Stimulated activated naive CD4-positive, alpha-beta T cell treated with Interleukin-2 at 50 U/mL for 16 hours (primary cell): ENCODE data around the gene NUP62.

Experiments
- DNase-seq: peaks from one replicate; lab custom pipeline; 2025; lab: John Stamatoyannopoulos, UW

Gene NUP62

DNA sequence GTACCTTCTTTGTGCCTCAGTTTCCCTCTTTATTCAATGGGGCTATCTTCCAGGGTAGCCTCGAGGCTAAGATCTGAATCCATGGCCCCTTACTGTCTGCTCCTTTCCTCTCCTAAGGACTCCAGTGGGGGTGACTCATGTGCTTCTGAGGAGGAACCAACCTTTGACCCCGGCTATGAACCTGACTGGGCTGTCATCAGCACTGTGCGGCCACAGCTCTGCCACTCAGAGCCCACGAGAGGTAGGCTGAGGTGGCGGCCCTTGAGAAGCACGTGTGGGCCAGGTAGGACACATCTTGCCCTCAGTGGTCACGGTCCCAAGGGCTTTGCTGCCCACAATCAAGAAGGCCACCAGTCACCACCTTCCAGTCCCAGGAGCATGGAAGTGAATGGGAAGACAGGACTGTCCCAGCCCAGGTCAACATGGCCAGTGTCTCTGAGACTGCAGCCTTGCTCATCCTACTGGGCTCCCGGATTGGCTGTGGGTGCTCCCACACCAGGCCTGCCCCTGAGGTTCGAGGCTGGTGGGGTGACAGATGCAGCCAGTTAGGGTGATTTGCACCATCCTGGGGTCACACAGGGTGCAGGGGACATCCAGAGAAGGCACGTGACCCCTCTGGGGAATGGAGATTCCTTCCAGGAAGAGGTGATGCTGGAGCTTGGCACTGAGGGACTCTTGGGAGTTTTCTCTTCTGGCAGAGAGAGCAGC, 49.0 kb downstream of the NUP62 start:
- no peak for DNase-seq

DNA sequence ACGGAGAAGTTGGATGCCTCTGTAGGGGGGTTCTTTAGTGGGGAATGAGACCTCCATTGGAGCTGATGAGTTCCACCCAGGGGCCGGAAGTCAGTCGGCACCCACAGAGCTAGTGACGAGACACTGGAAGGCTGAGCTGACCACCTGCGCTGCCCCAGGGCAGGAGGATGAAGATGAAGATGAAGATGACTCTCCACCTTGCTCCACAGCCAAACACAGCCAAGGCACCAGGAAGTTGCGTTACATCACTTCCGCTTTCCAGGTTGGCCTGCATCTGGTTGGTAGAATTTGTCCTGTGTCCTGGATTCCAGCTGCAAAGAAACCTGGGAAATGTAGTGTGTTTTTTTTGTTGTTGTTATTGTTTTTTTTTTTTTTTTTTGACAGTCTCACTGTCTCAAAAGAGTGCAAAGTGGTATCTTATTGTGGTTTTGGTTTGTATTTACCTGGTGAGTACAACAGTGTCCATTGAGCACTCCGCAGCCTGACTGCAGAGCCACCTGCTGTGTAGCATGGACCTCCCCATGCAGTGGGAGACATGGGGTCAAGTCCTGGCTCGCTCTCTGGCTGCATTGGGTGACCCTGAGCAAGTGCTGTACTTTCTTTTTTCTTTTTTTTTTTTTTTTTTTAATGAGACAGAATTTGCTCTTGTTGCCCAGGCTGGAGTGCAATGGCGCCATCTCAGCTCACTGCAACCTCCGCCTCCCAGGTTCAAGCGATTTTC, 49.9 kb downstream of the NUP62 start:
- no peak for DNase-seq

DNA sequence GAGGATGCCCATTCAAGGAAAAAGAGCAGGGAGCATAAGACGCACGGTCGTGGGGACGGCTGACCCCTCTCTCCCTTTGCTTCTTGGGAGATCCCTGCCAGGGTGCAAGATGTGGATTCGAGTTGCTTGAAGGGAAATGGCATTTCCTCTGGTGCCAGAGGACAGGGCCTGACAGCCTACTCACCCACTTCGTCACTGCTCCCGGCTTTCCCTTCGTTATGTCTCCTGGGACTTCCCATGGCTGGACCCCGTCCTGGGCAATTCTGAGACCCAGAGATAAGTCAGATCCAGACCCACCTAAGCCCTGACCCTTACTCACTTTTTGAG, 50.6 kb downstream of the NUP62 start:
- no peak for DNase-seq

DNA sequence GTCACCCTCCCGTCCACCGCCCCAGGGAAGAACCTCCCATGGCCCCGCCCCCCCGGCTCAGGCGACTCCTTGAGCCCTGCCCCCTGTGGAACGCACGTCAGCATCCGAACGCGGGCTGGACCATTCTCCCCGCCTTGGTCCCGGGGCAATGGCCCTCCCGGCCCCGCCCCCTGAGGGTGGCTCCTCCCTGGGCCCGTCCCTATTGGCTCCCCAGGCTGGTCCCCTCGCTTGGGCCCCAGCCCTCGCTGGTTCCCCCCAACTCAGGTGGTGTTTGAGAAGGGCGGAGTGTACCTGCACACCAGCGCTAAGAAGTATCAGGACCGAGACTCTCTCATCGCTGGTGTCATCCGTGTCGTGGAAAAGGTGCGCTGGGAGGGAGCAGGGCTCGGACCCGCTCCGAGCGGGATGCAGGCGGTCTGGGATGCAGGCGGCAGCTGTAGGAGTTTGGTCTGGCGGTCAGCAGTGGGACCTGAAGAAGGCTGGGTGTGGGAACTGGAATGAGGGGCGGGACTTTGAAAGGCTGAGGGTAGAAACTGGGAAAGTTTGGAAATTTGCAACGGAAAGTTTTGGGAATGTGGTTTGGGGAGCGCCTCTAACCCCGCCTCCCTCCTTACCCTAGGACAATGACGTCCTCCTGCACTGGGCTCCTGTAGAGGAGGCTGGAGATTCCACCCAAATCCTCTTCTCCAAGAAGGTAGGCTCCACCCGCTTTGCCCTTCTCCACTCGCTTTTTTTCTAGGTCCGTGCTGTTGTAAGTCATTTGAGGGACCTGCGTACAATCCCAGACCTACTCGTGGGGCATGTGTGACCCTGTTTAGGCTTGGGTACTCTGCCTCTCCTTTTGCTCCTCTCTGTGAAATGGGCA, 51.2 kb downstream of the NUP62 start:
- DNase-seq = peak; percentile 98

DNA sequence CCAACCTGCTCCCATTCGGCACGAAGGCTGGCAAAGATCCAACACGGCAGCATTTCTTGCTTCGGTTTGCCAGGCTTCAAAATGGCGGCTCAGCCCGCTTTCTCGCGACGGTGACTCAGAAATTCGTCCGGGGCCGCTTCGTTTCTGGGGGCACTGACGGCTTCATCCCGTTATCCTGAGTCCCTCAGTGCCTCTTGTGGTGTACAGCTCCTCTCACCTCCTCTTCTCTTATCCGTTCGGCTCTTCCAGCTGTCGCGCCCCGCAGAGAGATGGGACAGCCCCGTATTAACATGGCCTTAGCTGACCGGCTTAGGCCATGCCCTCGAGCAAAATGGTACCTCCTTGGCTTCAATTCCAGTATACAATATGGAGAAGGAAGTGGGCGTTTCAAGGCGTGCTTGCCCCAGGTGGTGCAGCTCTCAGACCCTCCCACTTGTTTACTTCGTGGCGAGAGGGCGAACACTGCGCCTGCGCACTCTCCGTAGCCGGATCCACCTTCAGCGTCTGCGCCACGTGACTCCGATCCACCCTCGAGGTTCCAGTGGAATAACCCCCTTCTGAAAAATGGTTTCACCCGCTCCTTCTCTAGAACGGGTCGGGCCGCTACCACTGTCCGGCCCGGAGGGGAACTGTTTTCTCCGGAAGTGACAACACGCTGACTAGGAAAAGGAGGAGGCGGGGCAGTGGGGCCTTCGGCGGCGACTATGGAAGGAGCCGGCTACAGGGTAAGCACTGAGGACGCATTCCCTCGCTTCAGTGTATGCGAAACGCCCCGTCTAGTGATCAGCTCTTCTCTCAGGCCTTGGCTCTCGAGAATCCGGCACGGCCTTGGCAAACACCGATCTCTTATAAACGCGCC, 52.1 kb downstream of the NUP62 start, which contains the start of the genes AKT1S1 and TBC1D17:
TSS of gene AKT1S1 (minus strand) at position 336 of the 859 bp plus-strand sequence. CDS start 4,060 bp downstream, outside the sequence.
TSS of gene TBC1D17 (plus strand) at position 683 of the 859 bp plus-strand sequence. CDS start at position 705, 22 bp downstream.
- peak; percentile 96 for DNase-seq

DNA sequence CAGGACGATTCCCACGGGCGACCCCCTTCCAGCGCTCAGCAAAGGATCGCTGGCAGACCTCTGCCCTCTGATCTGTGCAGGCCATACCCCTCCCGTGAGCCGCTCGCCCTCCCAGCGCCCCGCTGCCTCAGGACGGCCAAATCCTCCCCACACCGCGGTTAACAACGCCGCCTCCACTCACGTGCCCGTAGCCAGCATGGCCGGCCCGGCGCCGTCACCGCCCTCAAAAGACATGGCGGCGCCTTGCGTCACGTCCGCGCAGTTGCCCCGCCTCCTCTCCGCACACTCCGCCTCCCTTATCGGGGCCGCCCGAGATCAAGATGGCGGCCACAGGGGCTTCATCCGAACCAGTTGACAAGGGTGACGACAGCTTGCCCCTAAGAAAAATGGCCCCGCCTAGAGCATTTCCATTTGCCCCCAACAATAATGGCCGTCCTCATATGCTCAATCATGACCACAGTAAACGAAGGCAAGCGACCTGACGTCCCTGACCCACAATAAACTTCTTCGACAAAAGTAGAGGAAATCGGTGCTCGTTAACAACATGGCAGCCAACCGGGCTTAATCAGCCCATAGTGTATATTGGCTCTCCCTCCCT, 52.8 kb downstream of the NUP62 start:
- DNase-seq = peak; percentile 95

DNA sequence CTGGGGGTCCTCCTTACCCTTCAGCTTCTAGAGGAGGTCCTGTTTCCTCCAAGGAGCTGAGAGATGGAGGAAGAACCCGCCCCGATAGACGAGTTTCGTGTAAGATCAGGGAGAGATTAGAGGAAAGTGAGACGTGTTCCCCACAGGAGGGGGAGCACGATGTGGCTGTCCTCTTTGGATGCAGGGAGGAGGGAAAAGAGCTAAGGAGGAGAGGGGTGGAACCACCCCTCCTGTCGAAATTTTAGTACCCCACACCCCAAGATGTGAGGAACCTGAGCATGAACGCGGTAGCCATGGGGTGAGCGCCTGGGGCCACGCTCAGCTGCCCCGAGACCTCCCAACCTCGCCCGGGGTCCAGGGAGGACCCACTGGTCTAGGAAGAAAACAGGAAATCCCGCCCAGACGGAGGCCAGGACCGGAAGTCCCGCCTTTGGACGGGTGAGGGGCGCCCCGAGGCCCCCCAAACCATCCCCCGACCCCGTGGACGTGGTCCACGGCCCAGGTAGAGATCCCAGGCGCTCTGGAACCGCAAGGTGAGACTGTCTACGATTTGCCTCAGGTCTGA, 53.4 kb downstream of the NUP62 start:
- DNase-seq = peak; percentile 34

DNA sequence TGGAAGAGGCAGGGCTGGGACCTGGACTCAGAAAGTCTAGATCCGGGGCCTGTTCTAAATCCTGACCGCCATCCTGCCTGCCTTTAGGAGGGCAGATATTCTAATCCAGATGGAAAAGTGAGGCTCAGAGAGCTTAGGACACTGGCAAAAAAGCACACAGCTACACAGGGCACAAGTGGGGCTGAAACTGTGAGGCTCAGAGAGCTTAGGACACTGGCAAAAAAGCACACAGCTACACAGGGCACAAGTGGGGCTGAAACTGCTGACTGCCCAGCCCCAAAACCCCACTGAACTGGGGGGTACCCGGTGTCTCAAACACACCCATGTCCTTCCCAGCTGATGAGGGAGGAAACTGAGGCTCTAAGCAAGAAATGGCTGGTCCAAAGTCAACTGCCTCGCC, 54.1 kb downstream of the NUP62 start:
- no peak for DNase-seq

DNA sequence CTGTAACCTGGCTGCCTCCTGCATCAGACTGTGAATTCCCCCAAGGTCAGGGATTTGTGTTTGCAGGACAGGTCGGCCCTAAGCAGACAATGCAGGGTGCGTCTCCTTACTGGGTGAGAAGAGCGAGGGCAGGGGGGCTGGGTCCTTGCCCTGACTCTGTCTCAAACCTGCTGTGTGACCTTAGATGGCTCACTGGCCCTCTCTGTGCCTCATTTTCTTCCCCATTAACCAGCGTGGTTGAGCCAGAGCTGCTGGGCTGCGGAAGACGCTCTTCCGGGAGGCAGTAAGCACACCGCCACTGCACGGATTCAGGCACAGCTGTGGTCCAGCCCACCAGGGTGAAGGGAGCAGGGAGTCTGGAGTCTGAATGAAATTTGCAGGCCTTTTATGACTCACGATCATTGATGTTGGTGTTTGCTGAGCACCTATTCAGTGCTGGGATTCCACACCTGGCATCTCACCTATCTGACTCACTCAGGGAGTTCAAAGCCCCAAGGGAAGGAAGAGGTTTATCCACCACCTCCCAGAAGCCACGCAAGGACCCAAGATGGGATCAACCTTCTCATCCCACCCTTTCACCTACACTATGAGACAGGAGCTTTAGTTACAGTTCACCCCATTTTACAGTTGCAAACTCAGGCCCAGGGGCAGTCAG, 54.7 kb downstream of the NUP62 start:
- DNase-seq = no peak

DNA sequence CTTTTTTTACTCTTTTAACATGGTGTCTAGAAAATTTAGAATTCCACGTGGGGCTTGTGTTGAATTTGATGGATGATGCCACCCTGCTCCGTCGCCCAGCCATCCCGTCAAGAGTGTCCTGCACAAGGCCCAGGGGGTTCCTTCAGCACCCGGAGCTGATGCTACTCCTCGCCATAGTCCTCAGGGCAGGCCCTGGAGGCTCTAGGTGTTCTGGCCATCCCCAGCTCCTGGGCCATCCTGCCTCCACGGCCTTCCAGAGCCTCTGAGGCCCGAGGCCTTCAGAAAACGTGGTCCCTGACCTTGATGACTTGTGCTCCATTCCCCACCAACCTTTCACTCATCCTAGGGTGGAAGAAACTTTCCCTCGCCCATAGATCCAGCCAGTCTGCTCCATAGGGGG, 55.5 kb downstream of the NUP62 start:
- DNase-seq = no peak

DNA sequence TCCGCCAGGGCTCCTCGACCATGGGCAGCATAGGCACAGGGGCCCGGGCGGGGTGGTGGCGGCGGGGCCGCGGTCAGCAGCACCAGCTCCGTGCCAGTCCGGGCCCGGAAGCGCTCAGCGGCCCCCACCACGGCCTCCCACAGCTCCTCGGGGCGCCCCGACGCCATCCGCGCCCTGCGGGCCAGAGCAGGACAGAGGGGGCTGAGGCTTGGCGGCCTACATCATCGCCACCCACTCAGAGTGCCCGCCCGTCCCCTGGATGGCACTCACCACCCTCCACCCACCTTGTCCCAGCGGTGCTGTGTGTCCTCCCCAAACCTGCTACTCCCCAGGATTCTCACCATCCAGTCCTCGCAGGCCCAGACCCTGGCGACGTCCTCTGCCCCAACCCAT, 56.2 kb downstream of the NUP62 start:
- DNase-seq = no peak

DNA sequence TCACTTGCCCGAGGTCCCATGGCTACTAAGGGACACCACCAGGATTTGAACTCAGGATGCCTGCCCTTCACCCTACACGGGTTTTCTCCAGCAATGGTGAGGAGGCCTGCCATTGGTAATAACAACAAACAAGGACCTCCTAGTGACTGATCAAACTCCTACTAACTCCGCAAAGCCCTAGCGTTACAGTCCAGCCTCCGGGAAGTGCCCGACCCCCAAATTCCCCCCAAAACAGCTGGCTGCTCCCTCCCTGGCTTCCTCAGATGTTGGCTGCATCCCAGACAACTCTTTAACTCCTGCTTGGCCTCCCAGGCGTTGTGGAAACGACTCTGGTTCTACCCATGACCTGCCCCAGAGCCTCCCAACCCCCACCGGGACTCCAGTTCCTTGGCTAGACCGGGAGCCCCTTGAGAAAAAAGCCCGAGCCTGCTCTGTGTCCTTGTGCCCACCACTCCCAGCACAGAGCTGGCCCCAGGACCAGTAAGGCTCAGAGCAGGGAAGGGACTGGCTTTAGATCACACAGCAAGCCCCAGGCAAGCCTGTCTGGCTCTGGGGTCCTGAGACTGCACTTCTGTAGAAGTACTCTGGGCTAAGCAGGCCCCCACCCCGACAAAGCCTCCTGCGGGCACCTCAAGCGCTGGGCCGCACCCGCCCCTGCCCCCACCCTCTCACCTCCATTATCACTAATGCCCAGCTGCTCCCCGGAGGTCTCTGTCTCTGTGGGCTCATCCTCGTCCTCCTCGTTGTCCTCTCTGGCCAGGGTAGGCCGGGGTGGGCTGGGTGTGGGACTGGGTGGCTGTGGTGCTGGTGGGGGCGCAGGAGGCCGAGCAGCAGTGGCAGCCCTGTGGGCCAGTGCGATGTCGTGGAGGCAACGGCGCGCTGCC, 56.8 kb downstream of the NUP62 start:
- DNase-seq = no peak

DNA sequence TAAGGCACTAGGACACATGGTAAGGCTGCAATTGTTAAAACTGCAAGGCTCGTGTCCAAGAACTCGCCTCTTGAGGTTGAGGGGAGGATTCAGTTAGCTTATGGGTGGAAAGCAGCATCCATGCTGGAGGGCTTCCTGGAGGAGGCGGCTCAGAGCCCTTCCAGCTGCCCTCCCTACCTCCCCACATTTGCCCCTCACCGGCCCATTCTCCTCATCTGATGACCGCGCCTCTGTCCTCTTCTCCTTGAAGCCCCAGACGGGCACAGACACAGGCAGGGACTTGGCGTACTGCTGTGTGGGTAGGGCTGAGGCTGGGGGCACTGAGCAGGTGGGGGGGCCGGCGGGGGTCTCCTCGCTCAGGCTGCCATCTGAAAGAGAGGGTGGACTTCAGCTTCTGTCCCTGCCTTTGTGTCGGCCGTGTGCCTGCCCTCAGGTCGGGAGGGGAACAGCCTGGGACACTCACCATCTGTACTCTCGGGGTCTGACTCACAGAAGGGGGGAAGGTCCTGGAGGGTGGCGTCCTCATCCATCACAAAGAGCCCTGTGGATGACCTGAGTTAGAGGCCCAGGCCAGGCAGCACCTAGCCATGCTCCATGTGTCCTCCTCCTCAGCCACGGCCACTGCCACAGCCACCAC, 57.8 kb downstream of the NUP62 start:
- DNase-seq = no peak

DNA sequence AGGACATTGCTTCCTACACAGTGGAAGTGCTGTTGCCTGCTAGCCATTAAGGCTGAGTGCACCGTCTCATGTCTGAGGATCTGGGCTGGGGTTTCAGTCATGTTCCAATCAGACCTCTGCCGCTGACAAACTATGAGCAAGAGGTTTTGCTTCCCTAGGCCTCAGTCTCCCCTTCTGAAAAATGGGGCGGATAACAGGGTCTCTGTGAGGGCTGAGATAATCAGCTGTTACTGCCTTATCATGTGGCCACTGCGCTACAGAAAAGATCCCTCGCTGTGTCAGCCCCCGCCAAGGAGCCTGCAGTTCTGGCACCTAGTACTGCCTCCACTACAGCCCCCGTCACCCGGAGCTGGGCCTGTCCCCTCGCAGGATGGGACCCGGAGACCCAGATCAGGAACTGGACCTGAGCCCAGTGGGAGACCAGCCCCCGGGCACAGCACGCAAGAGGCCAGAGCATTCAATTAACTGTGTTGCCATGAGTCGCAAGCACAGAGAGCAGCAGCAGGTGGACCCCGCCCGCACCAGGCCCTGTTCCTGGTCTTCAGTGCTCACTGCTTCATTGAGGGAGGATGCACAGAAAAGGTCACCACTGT, 58.9 kb downstream of the NUP62 start:
- DNase-seq = no peak

DNA sequence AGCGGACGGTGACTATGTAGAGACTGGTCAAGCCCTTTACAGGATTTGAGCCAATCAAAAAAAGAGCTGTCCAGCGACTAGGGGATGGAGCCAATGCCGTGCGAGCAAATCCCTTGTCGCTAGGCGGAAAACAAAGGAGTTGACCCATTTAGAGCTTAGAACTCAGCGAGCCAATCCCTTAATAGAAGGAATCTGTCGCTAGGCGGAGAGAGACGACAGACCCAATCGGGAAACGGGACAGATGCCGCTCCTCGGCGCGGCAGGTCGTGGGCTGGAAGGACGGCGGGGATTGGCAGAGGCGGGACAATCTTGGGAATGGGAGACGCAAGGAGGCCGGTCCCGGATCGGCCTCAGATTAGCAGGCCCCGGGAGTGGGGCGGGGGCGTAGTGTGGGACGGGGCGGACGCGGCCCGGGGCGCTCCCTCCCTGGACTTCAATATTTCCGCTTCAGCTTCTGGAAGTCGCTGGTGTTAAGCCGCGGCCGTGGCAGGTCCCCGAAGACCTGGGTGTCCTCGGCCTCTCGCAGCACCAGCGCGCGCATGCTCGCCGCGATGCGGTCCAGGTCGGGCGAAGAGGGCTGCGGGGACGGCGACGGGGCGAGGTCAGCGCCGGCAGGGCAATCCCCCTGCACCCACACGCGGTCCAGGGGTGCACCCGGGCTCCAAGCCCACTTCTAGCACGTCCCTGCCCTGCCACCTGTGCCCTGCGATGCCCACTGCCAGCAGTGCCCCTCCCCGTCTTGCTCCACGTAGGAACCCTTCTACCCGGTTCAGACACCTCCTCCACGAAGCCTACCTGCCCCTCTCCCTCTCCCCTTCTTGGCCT, 59.6 kb downstream of the NUP62 start:
- peak; percentile 88 for DNase-seq

DNA sequence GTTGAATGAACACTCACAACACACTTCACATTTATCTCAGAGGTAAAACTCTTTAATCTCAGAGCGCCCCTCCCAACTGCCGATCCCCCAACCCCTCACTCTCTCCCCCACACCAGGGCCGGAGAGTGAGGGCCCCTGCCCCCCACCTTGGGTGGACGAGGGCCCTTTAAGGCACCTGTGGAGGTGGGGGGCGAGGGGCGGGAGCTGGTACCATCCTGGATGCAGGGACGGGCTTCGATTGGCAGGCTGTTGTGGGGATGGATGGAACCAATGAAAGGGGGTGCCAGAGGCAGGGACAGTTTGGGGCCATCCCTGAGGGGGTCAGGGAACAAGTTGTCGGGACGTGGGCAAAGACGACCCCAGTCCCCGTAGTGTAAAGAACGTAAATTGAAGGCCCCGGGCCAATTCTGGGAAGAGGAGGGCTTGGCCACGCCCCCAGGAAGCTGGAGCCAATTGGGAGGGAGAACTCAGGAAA, 60.3 kb downstream of the NUP62 start:
- no peak for DNase-seq
